SK-N-SH (cell line): ENCODE measurements around the gene LAMB1. TPM values are rescaled to one million over a fixed set of nuclear protein-coding genes. Genes with fewer than 3 reads are reported as not detected.
A peak's percentile ranks its signal among the peaks of the same experiment; 100 is the strongest.
"Not testable (repeated sequence)": the region's sequence is repeated elsewhere in the genome, so short reads cannot be mapped to it uniquely, and the experiment has no call there.

Experiments used
- CTCF ChIA-PET: fragments of 300-600, 350-600 bp; formaldehyde crosslinking; extraction: SDS; loops from one replicate; lab custom pipeline; 2021; lab: Yijun Ruan, JAX
- POLR2A ChIA-PET: fragments of 350-600 bp; sonication (Branson Sonifier 250); formaldehyde crosslinking; extraction: SDS; loops from one replicate; lab custom pipeline; 2020; ENCODE audit warnings: antibody characterized with exemption, inconsistent platforms; lab: Yijun Ruan, JAX
- DNase-seq: peaks from one replicate; pipeline ENCODE4 v3.0.0; 2012
- H2AFZ ChIP-seq: fragments of 200-600 bp; sonication (generic); 2 replicates; pipeline ENCODE4 v1.8.1; 2016; ENCODE audit warnings: antibody characterized with exemption, mild to moderate bottlenecking, low read depth
- H3F3A ChIP-seq: fragments of 200-600 bp; sonication (generic); replicated peaks from 2 replicates; pipeline ENCODE3; 2016; ENCODE audit warnings: antibody characterized with exemption, mild to moderate bottlenecking; ENCODE audit not compliant: insufficient read depth
- H3K27ac ChIP-seq, 2 experiments: fragments of 200-500 bp in 1 of 2; fragments of 200-600 bp in 1 of 2; sonication (Bioruptor generic) in 1 of 2; sonication (generic), shearing (Covaris generic) in 1 of 2; 2 replicates each; pipeline versions ENCODE4 v1.5.1 to v1.6.1; 2014 to 2016; ENCODE audit warnings: low read depth in 2 of 2, inconsistent platforms in 1 of 2, low read length in 1 of 2, mild to moderate bottlenecking in 1 of 2, mixed read lengths in 1 of 2
- H3K27me3 ChIP-seq: fragments of 200-600 bp; sonication (generic), shearing (Covaris generic); 2 replicates; pipeline ENCODE4 v1.6.1; 2016; ENCODE audit warnings: mixed run types; ENCODE audit not compliant: insufficient read depth
- H3K36me3 ChIP-seq, 2 experiments: fragments of 200-500 bp in 1 of 2; fragments of 200-600 bp in 1 of 2; sonication (Bioruptor generic) in 1 of 2; sonication (generic) in 1 of 2; replicated peaks in 1 of 2; 2 replicates each; pipeline versions ENCODE3 to v1.5.1; 2014 to 2016; ENCODE audit warnings: low read length in 1 of 2, mild to moderate bottlenecking in 1 of 2; ENCODE audit not compliant: insufficient read depth in 2 of 2, control insufficient read depth in 1 of 2
- H3K4me1 ChIP-seq, 2 experiments: fragments of 200-500 bp in 1 of 2; fragments of 200-600 bp in 1 of 2; sonication (Bioruptor generic) in 1 of 2; sonication (generic), shearing (Covaris generic) in 1 of 2; 2 replicates each; pipeline versions ENCODE4 v1.5.1 to v1.6.1; 2014 to 2016; ENCODE audit warnings: low read depth in 1 of 2, low read length in 1 of 2, mixed run types in 1 of 2; ENCODE audit not compliant: insufficient read depth in 2 of 2, control insufficient read depth in 1 of 2
- H3K4me2 ChIP-seq: fragments of 200-600 bp; sonication (generic), shearing (Covaris generic); 2 replicates; pipeline ENCODE4 v1.6.1; 2017; ENCODE audit warnings: mixed run types
- H3K4me3 ChIP-seq, 2 experiments: fragments of 200-500 bp in 1 of 2; fragments of 200-600 bp in 1 of 2; sonication (Bioruptor generic) in 1 of 2; sonication (generic), shearing (Covaris generic) in 1 of 2; 2 replicates each; pipeline versions ENCODE4 v1.5.1 to v1.8.1; 2014 to 2016; ENCODE audit warnings: low read depth in 2 of 2, inconsistent platforms in 1 of 2, low read length in 1 of 2, mild to moderate bottlenecking in 1 of 2, mixed read lengths in 1 of 2, moderate library complexity in 1 of 2
- H3K79me2 ChIP-seq: fragments of 200-600 bp; sonication (generic); 2 replicates; pipeline ENCODE4 v1.8.1; 2017; ENCODE audit warnings: mild to moderate bottlenecking; ENCODE audit not compliant: insufficient read depth
- H3K9ac ChIP-seq: fragments of 200-600 bp; sonication (generic); 2 replicates; pipeline ENCODE4 v1.6.1; 2017; ENCODE audit warnings: mixed run types
- H3K9me2 ChIP-seq: fragments of 200-600 bp; sonication (generic); 2 replicates; pipeline ENCODE4 v1.6.1; 2017; ENCODE audit warnings: mixed run types
- H3K9me3 ChIP-seq: fragments of 200-600 bp; sonication (generic); 2 replicates; pipeline ENCODE4 v1.6.1; 2017; ENCODE audit warnings: mixed run types, mild to moderate bottlenecking, moderate library complexity
- H4K20me1 ChIP-seq: fragments of 200-600 bp; sonication (generic); 2 replicates; pipeline ENCODE4 v1.6.1; 2017; ENCODE audit warnings: mild to moderate bottlenecking, mixed run types; ENCODE audit not compliant: insufficient read depth
- CHD2 ChIP-seq: fragments of 150-350 bp; IDR thresholded peaks from 2 replicates; pipeline ENCODE4 v1.6.1; 2018; ENCODE audit warnings: low read length; ENCODE audit not compliant: partially characterized antibody
- ELF1 ChIP-seq: IDR thresholded peaks from 2 replicates; pipeline ENCODE4 v1.4.0; 2012
- EZH2phosphoT487 ChIP-seq: fragments of 200-600 bp; sonication (generic); IDR thresholded peaks from 2 replicates; pipeline ENCODE4 v1.6.1; 2017; ENCODE audit warnings: low read depth, mixed run types, mild to moderate bottlenecking, antibody characterized with exemption, moderate library complexity, borderline replicate concordance
- FOSL2 ChIP-seq: IDR thresholded peaks from 2 replicates; pipeline ENCODE4 v1.4.0; 2012; ENCODE audit warnings: low read depth, mild to moderate bottlenecking, moderate library complexity, borderline replicate concordance
- FOXJ3 ChIP-seq: sonication (generic); formaldehyde crosslinking; IDR thresholded peaks from 2 replicates; pipeline ENCODE4 v1.5.1; 2020; ENCODE audit warnings: mild to moderate bottlenecking, missing genetic modification reagents
- FOXM1 ChIP-seq: IDR thresholded peaks from 2 replicates; pipeline ENCODE4 v1.4.0; 2012; ENCODE audit warnings: low read depth, mild to moderate bottlenecking
- GABPA ChIP-seq: IDR thresholded peaks from 2 replicates; pipeline ENCODE4 v1.4.0; 2012; ENCODE audit warnings: low read depth, mild to moderate bottlenecking
- JUND ChIP-seq: IDR thresholded peaks from 2 replicates; pipeline ENCODE4 v1.4.0; 2012
- MXI1 ChIP-seq: IDR thresholded peaks from 2 replicates; pipeline ENCODE4 v1.6.1; 2012; ENCODE audit warnings: mild to moderate bottlenecking, low read depth, low read length, improper control_type of control experiment
- NFIC ChIP-seq: IDR thresholded peaks from 2 replicates; pipeline ENCODE4 v1.4.0; 2012; ENCODE audit warnings: borderline replicate concordance
- POLR2AphosphoS5 ChIP-seq: IDR thresholded peaks from 2 replicates; pipeline ENCODE4 v1.6.1; 2012; ENCODE audit warnings: low read depth, low read length
- RFX5 ChIP-seq: IDR thresholded peaks from 2 replicates; pipeline ENCODE4 v1.6.1; 2012; ENCODE audit warnings: mild to moderate bottlenecking, improper control_type of control experiment, low read length
- RXRA ChIP-seq: IDR thresholded peaks from 2 replicates; pipeline ENCODE4 v1.4.0; 2012; ENCODE audit warnings: low read depth, mild to moderate bottlenecking, borderline replicate concordance
- SIN3A ChIP-seq: IDR thresholded peaks from 2 replicates; pipeline ENCODE4 v1.6.1; 2012; ENCODE audit warnings: low read depth, mild to moderate bottlenecking, low read length, moderate library complexity, borderline replicate concordance
- TAF1 ChIP-seq: IDR thresholded peaks from 2 replicates; pipeline ENCODE4 v1.6.1; 2012; ENCODE audit warnings: low read depth, mild to moderate bottlenecking, low read length, moderate library complexity, borderline replicate concordance
- TCF12 ChIP-seq: IDR thresholded peaks from 2 replicates; pipeline ENCODE4 v1.4.0; 2012
- TEAD4 ChIP-seq: IDR thresholded peaks from 2 replicates; pipeline ENCODE4 v1.4.0; 2012; ENCODE audit warnings: mild to moderate bottlenecking, borderline replicate concordance; ENCODE audit not compliant: insufficient read depth
- YY1 ChIP-seq: IDR thresholded peaks from 2 replicates; pipeline ENCODE4 v1.4.0; 2012; ENCODE audit warnings: low read depth, mild to moderate bottlenecking
- WGBS: methylation state at CpG from one replicate; pipeline ENCODE4 v1.1.6; 2017; ENCODE audit warnings: low lambda C conversion rate; 5-methylcytosine and 5-hydroxymethylcytosine counted together
- polyA plus RNA-seq, 3 experiments: library from polyadenylated mRNA; depleted of rRNA; stranded (reverse); fragments of >200 nt; gene quantifications; 2 replicates each; pipeline ENCODE4 v1.2.3, GENCODE V29; 2012
- TF ChIP-seq, protein P1 (sequence below): IDR thresholded peaks from 2 replicates; pipeline ENCODE4 v1.4.0; 2012; ENCODE audit warnings: low read depth, borderline replicate concordance
- TF ChIP-seq, protein P2 (sequence below): IDR thresholded peaks from 2 replicates; pipeline ENCODE4 v1.4.0; 2012; ENCODE audit warnings: low read depth, borderline replicate concordance
- TF ChIP-seq, protein P3 (sequence below): IDR thresholded peaks from 2 replicates; pipeline ENCODE4; 2012
- TF ChIP-seq, protein P4 (sequence below): fragments of 200-600 bp; sonication (generic); IDR thresholded peaks from 2 replicates; pipeline ENCODE4 v1.6.1; 2017; ENCODE audit warnings: antibody characterized with exemption, mild to moderate bottlenecking, moderate library complexity
- TF ChIP-seq, protein P5 (sequence below): fragments of 150-350 bp; IDR thresholded peaks from 2 replicates; pipeline ENCODE4 v1.6.1; 2017; ENCODE audit warnings: antibody characterized with exemption, low read length, low read depth, borderline replicate concordance

The LAMB1 gene
- polyA plus RNA-seq, 1 of the 3 experiments (the other 2 are of a cell fraction): 435 TPM

DNA sequence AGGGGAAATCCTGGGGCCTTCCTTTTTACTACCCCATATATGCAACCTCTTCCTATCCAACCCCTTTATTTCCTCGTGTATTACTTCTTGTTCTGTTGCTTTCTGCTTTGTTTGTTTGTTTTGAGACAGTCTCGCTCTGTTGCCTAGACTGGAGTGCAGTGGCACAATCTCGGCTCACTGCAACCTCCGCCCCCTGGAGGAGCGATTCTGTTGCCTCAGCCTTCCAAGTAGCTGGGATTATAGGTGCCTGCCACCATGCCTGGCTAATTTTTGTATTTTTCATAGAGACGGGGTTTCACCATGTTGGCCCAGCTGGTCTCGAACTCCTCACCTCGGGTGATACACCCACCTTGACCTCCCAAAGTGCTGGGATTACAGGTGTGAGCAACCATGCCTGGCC is 30.3 kb upstream of the LAMB1 start:
- peaks cover 24% of the 10 kb centered on the region for H3F3A ChIP-seq
- H3K36me3 ChIP-seq, H3K4me2 ChIP-seq, H3K27ac ChIP-seq, H3K9ac ChIP-seq, DNase-seq, H4K20me1 ChIP-seq, H3K4me3 ChIP-seq, H3K27me3 ChIP-seq, POLR2A ChIA-PET, H2AFZ ChIP-seq, H3K79me2 ChIP-seq, H3K9me2 ChIP-seq, H3K9me3 ChIP-seq: not testable (repeated sequence)
- peaks cover 2 to 19% of the 10 kb centered on the region in 2 experiments; a peak in 2 of 4 replicates for H3K4me1 ChIP-seq
- 94% methylated on average over 8 of the region's 8 CpGs for WGBS
- CTCF ChIA-PET: interaction anchor here (0.7 to 4.3 kb wide), 7 partner anchors 9 to 1079 kb away, joined by 3 to 32 read pairs (median 3); no protein-coding TSS in a partner anchor

DNA sequence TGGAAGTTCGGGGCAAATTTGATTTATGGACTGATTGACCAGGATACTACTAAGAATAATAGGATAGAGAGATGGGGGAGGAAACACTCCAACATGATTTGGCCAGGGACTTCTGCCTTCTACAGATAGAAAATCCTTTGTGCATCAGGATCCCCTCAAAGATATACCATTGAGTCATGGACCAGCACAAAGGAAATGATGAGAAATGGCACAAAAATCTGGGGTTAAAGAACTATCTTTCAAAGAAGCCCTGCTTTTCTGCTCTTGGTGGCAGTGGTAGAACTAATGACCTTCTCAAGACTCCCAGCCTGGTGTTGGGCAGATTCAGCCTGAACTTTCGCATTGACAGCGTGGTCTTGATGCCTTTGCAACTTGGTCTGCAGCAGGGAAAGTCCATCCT is 27.6 kb upstream of the LAMB1 start:
- Histone ChIP-seq H3K9me2 (no peaks in the 10 kb centered on the region), H3K27me3 (no peaks in the 10 kb centered on the region), H3K4me2 (peak overlapping the region; percentile 42), H3K27ac (peak overlapping the region in 1 of 2 experiments; percentile 88; a peak in 3 of 4 replicates), H3F3A (peaks cover 30% of the 10 kb centered on the region), H3K9me3 (no peaks in the 10 kb centered on the region), H4K20me1 (no peaks in the 10 kb centered on the region), H3K79me2 (no peaks in the 10 kb centered on the region), H3K4me1 (peaks cover 0 to 31% of the 10 kb centered on the region in 2 experiments), H3K4me3 (no peak overlapping the region), H3K9ac (peak overlapping the region; percentile 51; the same call in 1 of the 2 replicates), H3K36me3 (no peaks in the 10 kb centered on the region), H2AFZ (peak overlapping the region; percentile 60; the same call in 1 of the 2 replicates)
- whole genome bisulfite sequencing: 71% methylated on average over 3 of the region's 3 CpGs
- CTCF ChIA-PET: interaction anchor here (0.9 kb wide), 1 partner anchor 10 kb away, joined by 4 read pairs; no protein-coding TSS in a partner anchor
- POLR2A ChIA-PET: no interaction called here
- no peak for DNase-seq
- peak; percentile 79 for TF ChIP-seq FOSL2
- TF ChIP-seq TEAD4: peak; percentile 32; the same call in 1 of the 2 replicates
- TF ChIP-seq RXRA: peak; percentile 65; the same call in 1 of the 2 replicates
- no peak for TF ChIP-seq TAF1
- no peak for TF ChIP-seq GABPA
- TF ChIP-seq ELF1: no peak
- no peak for TF ChIP-seq EZH2phosphoT487
- TF ChIP-seq, protein P1, sequence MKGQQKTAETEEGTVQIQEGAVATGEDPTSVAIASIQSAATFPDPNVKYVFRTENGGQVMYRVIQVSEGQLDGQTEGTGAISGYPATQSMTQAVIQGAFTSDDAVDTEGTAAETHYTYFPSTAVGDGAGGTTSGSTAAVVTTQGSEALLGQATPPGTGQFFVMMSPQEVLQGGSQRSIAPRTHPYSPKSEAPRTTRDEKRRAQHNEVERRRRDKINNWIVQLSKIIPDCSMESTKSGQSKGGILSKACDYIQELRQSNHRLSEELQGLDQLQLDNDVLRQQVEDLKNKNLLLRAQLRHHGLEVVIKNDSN: no peak
- peak; percentile 51; the same call in 1 of the 2 replicates for TF ChIP-seq NFIC
- peak; percentile 59 for TF ChIP-seq TCF12
- TF ChIP-seq CHD2: no peak
- TF ChIP-seq, protein P2, sequence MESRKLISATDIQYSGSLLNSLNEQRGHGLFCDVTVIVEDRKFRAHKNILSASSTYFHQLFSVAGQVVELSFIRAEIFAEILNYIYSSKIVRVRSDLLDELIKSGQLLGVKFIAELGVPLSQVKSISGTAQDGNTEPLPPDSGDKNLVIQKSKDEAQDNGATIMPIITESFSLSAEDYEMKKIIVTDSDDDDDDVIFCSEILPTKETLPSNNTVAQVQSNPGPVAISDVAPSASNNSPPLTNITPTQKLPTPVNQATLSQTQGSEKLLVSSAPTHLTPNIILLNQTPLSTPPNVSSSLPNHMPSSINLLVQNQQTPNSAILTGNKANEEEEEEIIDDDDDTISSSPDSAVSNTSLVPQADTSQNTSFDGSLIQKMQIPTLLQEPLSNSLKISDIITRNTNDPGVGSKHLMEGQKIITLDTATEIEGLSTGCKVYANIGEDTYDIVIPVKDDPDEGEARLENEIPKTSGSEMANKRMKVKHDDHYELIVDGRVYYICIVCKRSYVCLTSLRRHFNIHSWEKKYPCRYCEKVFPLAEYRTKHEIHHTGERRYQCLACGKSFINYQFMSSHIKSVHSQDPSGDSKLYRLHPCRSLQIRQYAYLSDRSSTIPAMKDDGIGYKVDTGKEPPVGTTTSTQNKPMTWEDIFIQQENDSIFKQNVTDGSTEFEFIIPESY: no peak
- no peak for TF ChIP-seq RFX5
- TF ChIP-seq POLR2AphosphoS5: no peak
- no peak for TF ChIP-seq MXI1
- TF ChIP-seq, protein P3, sequence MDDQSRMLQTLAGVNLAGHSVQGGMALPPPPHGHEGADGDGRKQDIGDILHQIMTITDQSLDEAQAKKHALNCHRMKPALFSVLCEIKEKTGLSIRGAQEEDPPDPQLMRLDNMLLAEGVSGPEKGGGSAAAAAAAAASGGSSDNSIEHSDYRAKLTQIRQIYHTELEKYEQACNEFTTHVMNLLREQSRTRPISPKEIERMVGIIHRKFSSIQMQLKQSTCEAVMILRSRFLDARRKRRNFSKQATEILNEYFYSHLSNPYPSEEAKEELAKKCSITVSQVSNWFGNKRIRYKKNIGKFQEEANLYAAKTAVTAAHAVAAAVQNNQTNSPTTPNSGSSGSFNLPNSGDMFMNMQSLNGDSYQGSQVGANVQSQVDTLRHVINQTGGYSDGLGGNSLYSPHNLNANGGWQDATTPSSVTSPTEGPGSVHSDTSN: peak; percentile 5; the same call in 1 of the 2 replicates
- no peak for TF ChIP-seq SIN3A
- TF ChIP-seq, protein P4, sequence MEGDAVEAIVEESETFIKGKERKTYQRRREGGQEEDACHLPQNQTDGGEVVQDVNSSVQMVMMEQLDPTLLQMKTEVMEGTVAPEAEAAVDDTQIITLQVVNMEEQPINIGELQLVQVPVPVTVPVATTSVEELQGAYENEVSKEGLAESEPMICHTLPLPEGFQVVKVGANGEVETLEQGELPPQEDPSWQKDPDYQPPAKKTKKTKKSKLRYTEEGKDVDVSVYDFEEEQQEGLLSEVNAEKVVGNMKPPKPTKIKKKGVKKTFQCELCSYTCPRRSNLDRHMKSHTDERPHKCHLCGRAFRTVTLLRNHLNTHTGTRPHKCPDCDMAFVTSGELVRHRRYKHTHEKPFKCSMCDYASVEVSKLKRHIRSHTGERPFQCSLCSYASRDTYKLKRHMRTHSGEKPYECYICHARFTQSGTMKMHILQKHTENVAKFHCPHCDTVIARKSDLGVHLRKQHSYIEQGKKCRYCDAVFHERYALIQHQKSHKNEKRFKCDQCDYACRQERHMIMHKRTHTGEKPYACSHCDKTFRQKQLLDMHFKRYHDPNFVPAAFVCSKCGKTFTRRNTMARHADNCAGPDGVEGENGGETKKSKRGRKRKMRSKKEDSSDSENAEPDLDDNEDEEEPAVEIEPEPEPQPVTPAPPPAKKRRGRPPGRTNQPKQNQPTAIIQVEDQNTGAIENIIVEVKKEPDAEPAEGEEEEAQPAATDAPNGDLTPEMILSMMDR: no peak
- TF ChIP-seq YY1: no peak
- TF ChIP-seq JUND: peak; percentile 84
- no peak for TF ChIP-seq FOXM1
- no peak for TF ChIP-seq FOXJ3 (CRISPR knock-in tag)
- TF ChIP-seq, protein P5, sequence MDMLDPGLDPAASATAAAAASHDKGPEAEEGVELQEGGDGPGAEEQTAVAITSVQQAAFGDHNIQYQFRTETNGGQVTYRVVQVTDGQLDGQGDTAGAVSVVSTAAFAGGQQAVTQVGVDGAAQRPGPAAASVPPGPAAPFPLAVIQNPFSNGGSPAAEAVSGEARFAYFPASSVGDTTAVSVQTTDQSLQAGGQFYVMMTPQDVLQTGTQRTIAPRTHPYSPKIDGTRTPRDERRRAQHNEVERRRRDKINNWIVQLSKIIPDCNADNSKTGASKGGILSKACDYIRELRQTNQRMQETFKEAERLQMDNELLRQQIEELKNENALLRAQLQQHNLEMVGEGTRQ: no peak
